Sigmoid colon (tissue), 7 donors: Measurements from ENCODE around the gene BNIP5. TPM values are rescaled to one million over a fixed set of nuclear protein-coding genes. Genes with fewer than 3 reads are reported as not detected.

Experiments
- DNase-seq: peaks from one replicate; pipeline ENCODE4 v3.0.0-alpha.2; 2019
- H3K27ac ChIP-seq, 4 donors: fragments of 200-600 bp; sonication (generic); one replicate each; pipeline ENCODE4 v1.5.1; 2016 to 2019; ENCODE audit warnings: mild to moderate bottlenecking in 1 of 4
- H3K27me3 ChIP-seq, 3 donors: fragments of 200-600 bp; sonication (generic); one replicate each; pipeline ENCODE4 v1.5.1; 2019; ENCODE audit warnings: mild to moderate bottlenecking in 1 of 3
- H3K36me3 ChIP-seq, 4 donors: fragments of 200-600 bp; sonication (generic); one replicate each; pipeline ENCODE4 v1.5.1; 2016 to 2019
- H3K4me1 ChIP-seq, 4 donors: fragments of 200-600 bp; sonication (generic); one replicate each; pipeline ENCODE4 v1.5.1; 2017 to 2019
- H3K4me3 ChIP-seq, 4 donors: fragments of 200-600 bp; sonication (generic); one replicate each; pipeline ENCODE4 v1.5.1; 2017 to 2019; ENCODE audit warnings: mild to moderate bottlenecking in 2 of 4, moderate library complexity in 1 of 4
- H3K9me3 ChIP-seq, 4 donors: fragments of 200-600 bp in 3 of 4; sonication (generic) in 3 of 4; one replicate each; pipeline versions ENCODE4 v1.5.1 to v1.6.1; 2013 to 2019
- EP300 ChIP-seq, 4 donors: sonication (generic); formaldehyde crosslinking; IDR thresholded peaks; one replicate each; pipeline ENCODE4 v1.6.1; 2017; ENCODE audit warnings: antibody characterized with exemption in 4 of 4
- POLR2A ChIP-seq, 2 donors: fragments of 450-650 bp; IDR thresholded peaks; one replicate each; pipeline ENCODE4 v1.6.1; 2016; ENCODE audit warnings: antibody characterized with exemption in 2 of 2, mild to moderate bottlenecking in 2 of 2, moderate library complexity in 2 of 2
- POLR2AphosphoS5 ChIP-seq, 4 donors: sonication (generic); formaldehyde crosslinking; IDR thresholded peaks; one replicate each; pipeline ENCODE4 v1.6.1; 2017; ENCODE audit warnings: antibody characterized with exemption in 4 of 4
- WGBS, 2 donors: extraction: QIAGEN DNeasy Blood & Tissue Kit; methylation state at CpG; one replicate each; pipeline ENCODE4 v1.1.7; 2013; 5-methylcytosine and 5-hydroxymethylcytosine counted together
- intact Hi-C: fragments of 100-400 bp; cut with DNase I; formaldehyde crosslinking; loops from one replicate; pipeline ENCODE4 v1.15.1; 2023
- polyA plus RNA-seq, 3 donors: library from polyadenylated mRNA; stranded (reverse); fragments of 200-250 nt; gene quantifications; one replicate each; pipeline ENCODE4 v1.2.3, GENCODE V29; 2013
- total RNA-seq, 4 donors: library from RNA; depleted of rRNA; stranded (reverse); fragments of >200 nt; gene quantifications; one replicate each; pipeline ENCODE4 v1.1.0, GENCODE V29; 2016
- TF ChIP-seq, protein P1 (sequence below), 4 experiments: fragments of 450-650 bp in 3 of 4; fragments of 200-600 bp in 1 of 4; IDR thresholded peaks; one replicate each; pipeline ENCODE4 v1.5.1; 2016 to 2019; ENCODE audit warnings: antibody characterized with exemption in 4 of 4, mild to moderate bottlenecking in 3 of 4, moderate library complexity in 2 of 4
- donor health status: healthy with polysubstance abuse.
- donor health status: Bipolar disorder and iron deficiency.
- donor health status: healthy.

BNIP5 gene
- total and polyA plus RNA-seq, 7 donors = 5.5 to 9.0 (median 8.6) TPM; not detected in 4

DNA sequence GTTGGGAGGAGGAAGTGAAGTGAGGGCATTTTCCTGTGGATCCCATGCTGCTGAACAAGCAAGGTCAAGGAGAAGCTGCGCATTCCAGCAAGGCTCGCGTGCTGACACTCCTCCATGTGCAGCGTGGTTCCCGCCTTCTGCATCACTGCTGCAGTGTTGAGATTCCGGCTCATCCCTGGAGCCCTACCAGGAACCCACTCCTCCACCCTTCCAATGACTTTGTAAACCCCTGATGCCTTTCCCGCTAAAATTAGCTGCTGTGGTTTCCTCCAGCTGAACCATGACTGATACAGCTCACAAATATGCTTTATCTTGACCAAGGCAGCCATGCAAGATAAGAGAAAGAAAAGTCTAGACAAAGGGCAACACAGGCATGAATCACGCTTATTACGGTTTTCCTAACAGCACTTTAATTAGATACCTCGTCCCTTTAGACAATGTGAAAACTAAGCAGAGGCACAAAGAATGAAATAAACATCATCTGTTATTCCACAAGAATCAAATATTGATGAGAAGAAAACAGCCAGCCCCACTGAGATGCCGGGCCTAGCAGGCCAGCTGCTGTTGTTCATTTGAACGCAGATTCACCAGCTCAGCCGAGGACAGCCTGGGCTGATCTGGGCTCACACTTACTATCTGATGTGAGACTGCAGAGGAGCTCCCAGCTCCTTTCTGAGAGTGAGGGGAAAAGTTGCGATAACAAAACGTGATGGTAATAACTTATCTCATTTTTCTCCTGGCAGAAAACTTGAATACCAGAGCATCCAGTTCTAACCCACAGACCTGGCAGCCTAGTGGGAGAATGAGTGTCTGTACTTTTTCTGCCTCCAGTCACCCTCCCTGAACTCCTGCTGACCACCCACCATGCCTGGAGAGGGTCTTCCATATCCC, 14.2 kb upstream of the BNIP5 start:
- DNase-seq = no peak
- Histone ChIP-seq H3K9me3 (no peaks in the 10 kb centered on the region), H3K27me3 (no peaks in the 10 kb centered on the region), H3K4me3 (no peak overlapping the region), H3K27ac (no peak overlapping the region), H3K4me1 (peaks cover 0 to 11% (median 2%) of the 10 kb centered on the region in 4 donors), H3K36me3 (no peaks in the 10 kb centered on the region)
- intact Hi-C loops = no loop called here
- no peak for TF ChIP-seq EP300 (IDR thresholded peaks at IDR 0.05)
- TF ChIP-seq, protein P1, sequence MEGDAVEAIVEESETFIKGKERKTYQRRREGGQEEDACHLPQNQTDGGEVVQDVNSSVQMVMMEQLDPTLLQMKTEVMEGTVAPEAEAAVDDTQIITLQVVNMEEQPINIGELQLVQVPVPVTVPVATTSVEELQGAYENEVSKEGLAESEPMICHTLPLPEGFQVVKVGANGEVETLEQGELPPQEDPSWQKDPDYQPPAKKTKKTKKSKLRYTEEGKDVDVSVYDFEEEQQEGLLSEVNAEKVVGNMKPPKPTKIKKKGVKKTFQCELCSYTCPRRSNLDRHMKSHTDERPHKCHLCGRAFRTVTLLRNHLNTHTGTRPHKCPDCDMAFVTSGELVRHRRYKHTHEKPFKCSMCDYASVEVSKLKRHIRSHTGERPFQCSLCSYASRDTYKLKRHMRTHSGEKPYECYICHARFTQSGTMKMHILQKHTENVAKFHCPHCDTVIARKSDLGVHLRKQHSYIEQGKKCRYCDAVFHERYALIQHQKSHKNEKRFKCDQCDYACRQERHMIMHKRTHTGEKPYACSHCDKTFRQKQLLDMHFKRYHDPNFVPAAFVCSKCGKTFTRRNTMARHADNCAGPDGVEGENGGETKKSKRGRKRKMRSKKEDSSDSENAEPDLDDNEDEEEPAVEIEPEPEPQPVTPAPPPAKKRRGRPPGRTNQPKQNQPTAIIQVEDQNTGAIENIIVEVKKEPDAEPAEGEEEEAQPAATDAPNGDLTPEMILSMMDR (IDR thresholded peaks at IDR 0.05) = no peak
- TF ChIP-seq POLR2A (IDR thresholded peaks at IDR 0.05) = no peak
- TF ChIP-seq POLR2AphosphoS5 (IDR thresholded peaks at IDR 0.05) = peak in 1 of 4 donors; percentile 46
- 71 to 77% methylated on average over 15 of the region's 15 CpGs for WGBS, 2 donors

DNA sequence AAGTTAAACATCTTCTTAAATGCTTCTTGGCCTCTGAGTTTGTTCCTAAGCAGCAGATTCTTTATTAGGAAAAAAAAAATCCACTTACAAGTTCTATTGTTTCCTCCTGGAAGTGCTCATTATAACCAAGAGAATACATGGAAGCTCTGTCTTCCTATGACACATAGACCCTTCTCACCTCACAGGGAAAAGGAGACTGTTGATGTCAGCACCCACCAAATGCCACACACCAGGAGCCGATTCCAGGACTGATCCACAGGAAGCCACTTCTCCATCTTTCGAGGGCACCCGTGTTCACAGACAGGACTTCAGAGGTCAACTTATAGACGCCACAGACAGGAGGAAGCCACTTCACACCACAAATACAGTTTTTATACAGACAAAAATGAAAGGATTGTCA, 13.4 kb upstream of the BNIP5 start:
- H3K4me3 ChIP-seq = no peak overlapping the region
- no peak overlapping the region for H3K27ac ChIP-seq
- no peak for DNase-seq
- intact Hi-C loops = no loop called here
- no peaks in the 10 kb centered on the region for H3K9me3 ChIP-seq
- no peak for TF ChIP-seq EP300 (IDR thresholded peaks at IDR 0.05)
- TF ChIP-seq, protein P1 (IDR thresholded peaks at IDR 0.05) = no peak
- TF ChIP-seq POLR2AphosphoS5 (IDR thresholded peaks at IDR 0.05) = peak in 1 of 4 donors; percentile 40
- no peaks in the 10 kb centered on the region for H3K36me3 ChIP-seq
- peaks cover 0 to 16% (median 2%) of the 10 kb centered on the region in 4 donors for H3K4me1 ChIP-seq
- 68 to 87% methylated on average over 4 of the region's 4 CpGs for WGBS, 2 donors
- H3K27me3 ChIP-seq = no peaks in the 10 kb centered on the region

DNA sequence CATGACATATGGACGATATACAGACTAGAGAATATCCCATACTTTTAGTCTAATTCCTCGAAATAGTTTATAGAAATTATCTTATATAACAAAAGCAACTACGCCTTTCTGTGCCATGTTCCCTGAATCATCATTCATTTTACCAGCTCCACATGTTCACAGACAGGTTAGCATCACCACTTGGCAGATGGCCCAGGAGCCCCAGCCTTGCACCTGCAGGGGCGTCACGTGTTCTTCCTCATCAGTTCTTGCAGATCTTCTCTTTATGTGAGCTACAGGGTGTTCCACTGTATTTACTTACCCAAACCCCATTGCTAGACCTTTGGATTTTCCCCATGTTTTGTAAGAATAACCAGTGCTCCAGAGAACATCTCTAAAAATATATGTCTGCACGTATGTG, 12.6 kb upstream of the BNIP5 start:
- peaks cover 0 to 16% (median 2%) of the 10 kb centered on the region in 4 donors for H3K4me1 ChIP-seq
- no peak for DNase-seq
- no peaks in the 10 kb centered on the region for H3K9me3 ChIP-seq
- H3K4me3 ChIP-seq = no peak overlapping the region
- H3K27me3 ChIP-seq = no peaks in the 10 kb centered on the region
- no peak overlapping the region for H3K27ac ChIP-seq
- H3K36me3 ChIP-seq = no peaks in the 10 kb centered on the region
- TF ChIP-seq EP300 (IDR thresholded peaks at IDR 0.05) (no peak), POLR2AphosphoS5 (IDR thresholded peaks at IDR 0.05) (no peak), POLR2A (IDR thresholded peaks at IDR 0.05) (no peak)
- TF ChIP-seq, protein P1 (IDR thresholded peaks at IDR 0.05) = no peak
- intact Hi-C loops = no loop called here
- WGBS, 2 donors = 20 to 46% methylated on average over 6 of the region's 6 CpGs

DNA sequence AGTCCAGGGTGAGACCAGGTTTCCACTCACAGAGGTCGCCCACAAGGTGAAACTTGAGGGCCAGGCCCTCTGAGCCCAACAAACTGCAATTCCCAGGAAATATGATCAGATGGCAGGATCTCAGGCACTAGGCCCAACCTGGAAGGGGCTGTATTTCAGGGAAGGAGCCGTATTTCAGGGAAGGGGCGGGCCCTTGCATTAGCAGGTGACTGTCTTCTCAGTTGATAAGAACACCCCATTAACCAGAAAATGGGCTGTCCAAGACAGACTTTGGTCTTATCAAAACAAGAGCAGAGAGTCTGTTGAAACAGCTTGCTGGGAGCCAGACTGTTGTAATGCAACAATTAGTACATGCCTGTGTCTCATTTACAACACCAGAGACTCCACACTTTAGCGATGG, 10.9 kb upstream of the BNIP5 start:
- intact Hi-C loops = no loop called here
- WGBS, 2 donors = 75 to 89% methylated on average over 4 of the region's 4 CpGs
- TF ChIP-seq POLR2AphosphoS5 (IDR thresholded peaks at IDR 0.05) (no peak), POLR2A (IDR thresholded peaks at IDR 0.05) (no peak), EP300 (IDR thresholded peaks at IDR 0.05) (no peak)
- TF ChIP-seq, protein P1 (IDR thresholded peaks at IDR 0.05) = no peak
- peaks cover 0 to 16% (median 2%) of the 10 kb centered on the region in 4 donors for H3K4me1 ChIP-seq
- H3K9me3 ChIP-seq = no peaks in the 10 kb centered on the region
- H3K27ac ChIP-seq = no peak overlapping the region
- no peak overlapping the region for H3K4me3 ChIP-seq
- DNase-seq = no peak
- no peaks in the 10 kb centered on the region for H3K27me3 ChIP-seq
- H3K36me3 ChIP-seq = no peaks in the 10 kb centered on the region
